ENCODE results near the gene TANC1.
A peak's percentile ranks its signal among the peaks of the same experiment; 100 is the strongest.

Gene TANC1

GRCh38 chr2:159051133-159051532, 82.7 kb downstream of the TANC1 start:
- Histone ChIP-seq H3K36me3 (ENCODE audit: control insufficient read depth, low read depth, low read length) (no peaks in the 10 kb centered on the region), H3K4me1 (ENCODE audit: control insufficient read depth, low read depth, low read length) (no peaks in the 10 kb centered on the region), H3K9me3 (ENCODE audit: control insufficient read depth, low read depth, low read length) (no peaks in the 10 kb centered on the region), H3K27ac (ENCODE audit: low read length) (no peak overlapping the region), H3K27me3 (ENCODE audit: control insufficient read depth, insufficient read depth, low read length) (no peaks in the 10 kb centered on the region), H3K9ac (ENCODE audit: low read length) (no peak overlapping the region), H3K4me3 (ENCODE audit: low read length) (no peak overlapping the region)

- Histone ChIP-seq H3K4me3 (ENCODE audit: low read length) (no peak overlapping the region), H3K9ac (ENCODE audit: low read length) (no peak overlapping the region), H3K9me3 (ENCODE audit: control insufficient read depth, low read depth, low read length) (no peaks in the 10 kb centered on the region), H3K36me3 (ENCODE audit: control insufficient read depth, low read depth, low read length) (no peaks in the 10 kb centered on the region), H3K27me3 (ENCODE audit: control insufficient read depth, insufficient read depth, low read length) (no peaks in the 10 kb centered on the region), H3K27ac (ENCODE audit: low read length) (no peak overlapping the region), H3K4me1 (ENCODE audit: control insufficient read depth, low read depth, low read length) (no peaks in the 10 kb centered on the region)
These were observed 83.2 kb downstream of the TANC1 start for GRCh38 chr2:159051661-159052060.

- Histone ChIP-seq H3K36me3 (ENCODE audit: control insufficient read depth, low read depth, low read length) (no peaks in the 10 kb centered on the region), H3K4me1 (ENCODE audit: control insufficient read depth, low read depth, low read length) (no peaks in the 10 kb centered on the region), H3K27me3 (ENCODE audit: control insufficient read depth, insufficient read depth, low read length) (no peaks in the 10 kb centered on the region), H3K9ac (ENCODE audit: low read length) (no peak overlapping the region), H3K4me3 (ENCODE audit: low read length) (no peak overlapping the region), H3K27ac (ENCODE audit: low read length) (no peak overlapping the region), H3K9me3 (ENCODE audit: control insufficient read depth, low read depth, low read length) (no peaks in the 10 kb centered on the region)
These were observed 83.7 kb downstream of the TANC1 start for GRCh38 chr2:159052157-159052601.

- Histone ChIP-seq H3K4me3 (ENCODE audit: low read length) (no peak overlapping the region), H3K27ac (ENCODE audit: low read length) (no peak overlapping the region), H3K9me3 (ENCODE audit: control insufficient read depth, low read depth, low read length) (no peaks in the 10 kb centered on the region), H3K9ac (ENCODE audit: low read length) (no peak overlapping the region), H3K27me3 (ENCODE audit: control insufficient read depth, insufficient read depth, low read length) (no peaks in the 10 kb centered on the region), H3K36me3 (ENCODE audit: control insufficient read depth, low read depth, low read length) (no peaks in the 10 kb centered on the region), H3K4me1 (ENCODE audit: control insufficient read depth, low read depth, low read length) (no peaks in the 10 kb centered on the region)
These were observed 85.0 kb downstream of the TANC1 start for GRCh38 chr2:159053161-159054031.

DNA sequence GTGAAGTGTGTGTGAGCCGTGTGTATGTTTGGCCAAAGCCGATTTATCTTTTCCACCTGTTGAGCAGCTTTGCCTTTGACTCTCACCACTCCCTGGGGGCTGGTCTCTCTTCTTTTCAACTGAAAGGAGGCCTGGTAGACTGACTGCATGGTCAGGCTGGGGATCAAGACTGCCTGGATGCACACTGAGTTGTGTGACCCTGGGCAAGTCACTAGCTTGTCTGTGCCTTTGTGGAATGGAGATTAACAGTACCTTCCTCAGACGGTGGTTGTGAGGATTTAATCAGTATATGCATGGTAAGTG, 85.5 kb downstream of the TANC1 start:
- H3K27me3 ChIP-seq (ENCODE audit: control insufficient read depth, insufficient read depth, low read length): no peaks in the 10 kb centered on the region
- no peak overlapping the region for H3K4me3 ChIP-seq (ENCODE audit: low read length)
- H3K27ac ChIP-seq (ENCODE audit: low read length): no peak overlapping the region
- H3K36me3 ChIP-seq (ENCODE audit: control insufficient read depth, low read depth, low read length): no peaks in the 10 kb centered on the region
- no peaks in the 10 kb centered on the region for H3K9me3 ChIP-seq (ENCODE audit: control insufficient read depth, low read depth, low read length)
- H3K4me1 ChIP-seq (ENCODE audit: control insufficient read depth, low read depth, low read length): no peaks in the 10 kb centered on the region
- H3K9ac ChIP-seq (ENCODE audit: low read length): no peak overlapping the region

GRCh38 chr2:159054985-159055384, 86.5 kb downstream of the TANC1 start:
- no peaks in the 10 kb centered on the region for H3K36me3 ChIP-seq (ENCODE audit: control insufficient read depth, low read depth, low read length)
- H3K4me1 ChIP-seq (ENCODE audit: control insufficient read depth, low read depth, low read length): no peaks in the 10 kb centered on the region
- H3K27me3 ChIP-seq (ENCODE audit: control insufficient read depth, insufficient read depth, low read length): no peaks in the 10 kb centered on the region
- no peak overlapping the region for H3K9ac ChIP-seq (ENCODE audit: low read length)
- no peak overlapping the region for H3K4me3 ChIP-seq (ENCODE audit: low read length)
- no peaks in the 10 kb centered on the region for H3K9me3 ChIP-seq (ENCODE audit: control insufficient read depth, low read depth, low read length)
- no peak overlapping the region for H3K27ac ChIP-seq (ENCODE audit: low read length)

DNA sequence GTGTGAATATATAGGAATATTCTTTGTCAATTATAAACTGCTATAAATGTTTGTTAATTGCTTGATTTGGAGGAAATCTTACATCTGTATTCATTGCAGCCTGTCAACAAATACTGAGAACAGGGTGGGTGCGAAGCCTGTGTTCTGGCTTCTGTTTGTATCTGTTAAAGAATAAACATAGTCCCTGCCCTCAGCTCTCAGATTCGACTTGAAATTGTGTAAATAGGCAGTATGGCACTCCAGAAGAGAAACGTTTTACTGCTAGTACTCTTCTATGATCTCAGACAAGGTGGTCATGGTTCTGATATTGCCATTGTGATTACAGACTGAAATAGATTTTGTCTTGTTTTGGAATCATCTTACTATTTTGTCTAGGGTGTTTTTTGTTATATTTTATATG, 92.1 kb downstream of the TANC1 start:
- Histone ChIP-seq H3K9ac (ENCODE audit: low read length) (no peak overlapping the region), H3K4me1 (ENCODE audit: control insufficient read depth, low read depth, low read length) (peaks cover 21% of the 10 kb centered on the region), H3K9me3 (ENCODE audit: control insufficient read depth, low read depth, low read length) (no peaks in the 10 kb centered on the region), H3K27ac (ENCODE audit: low read length) (no peak overlapping the region), H3K4me3 (ENCODE audit: low read length) (no peak overlapping the region), H3K27me3 (ENCODE audit: control insufficient read depth, insufficient read depth, low read length) (no peaks in the 10 kb centered on the region), H3K36me3 (ENCODE audit: control insufficient read depth, low read depth, low read length) (no peaks in the 10 kb centered on the region)

DNA sequence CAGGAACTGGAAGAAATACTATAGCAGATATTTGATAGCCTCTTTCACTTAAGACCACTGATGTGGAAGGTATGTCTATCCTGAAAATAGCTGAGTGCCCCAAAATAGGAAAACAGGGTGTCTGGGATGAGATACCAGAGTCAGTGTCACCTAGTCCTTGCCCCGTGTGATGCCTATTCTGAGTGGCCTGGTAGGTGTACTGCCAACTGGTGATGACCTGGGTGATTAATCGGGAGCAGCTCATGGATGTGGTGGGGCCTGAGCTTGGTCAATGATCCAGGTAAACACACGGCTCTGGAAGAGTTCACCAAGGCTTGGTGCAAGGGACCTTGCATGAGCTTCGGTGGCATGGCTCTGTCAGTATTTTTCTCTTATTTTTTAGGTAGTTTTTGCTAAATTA, 95.2 kb downstream of the TANC1 start:
- H3K9ac ChIP-seq (ENCODE audit: low read length): no peak overlapping the region
- no peaks in the 10 kb centered on the region for H3K36me3 ChIP-seq (ENCODE audit: control insufficient read depth, low read depth, low read length)
- H3K27ac ChIP-seq (ENCODE audit: low read length): no peak overlapping the region
- no peak overlapping the region for H3K4me3 ChIP-seq (ENCODE audit: low read length)
- H3K4me1 ChIP-seq (ENCODE audit: control insufficient read depth, low read depth, low read length): peaks cover 23% of the 10 kb centered on the region
- H3K27me3 ChIP-seq (ENCODE audit: control insufficient read depth, insufficient read depth, low read length): no peaks in the 10 kb centered on the region
- H3K9me3 ChIP-seq (ENCODE audit: control insufficient read depth, low read depth, low read length): no peaks in the 10 kb centered on the region

DNA sequence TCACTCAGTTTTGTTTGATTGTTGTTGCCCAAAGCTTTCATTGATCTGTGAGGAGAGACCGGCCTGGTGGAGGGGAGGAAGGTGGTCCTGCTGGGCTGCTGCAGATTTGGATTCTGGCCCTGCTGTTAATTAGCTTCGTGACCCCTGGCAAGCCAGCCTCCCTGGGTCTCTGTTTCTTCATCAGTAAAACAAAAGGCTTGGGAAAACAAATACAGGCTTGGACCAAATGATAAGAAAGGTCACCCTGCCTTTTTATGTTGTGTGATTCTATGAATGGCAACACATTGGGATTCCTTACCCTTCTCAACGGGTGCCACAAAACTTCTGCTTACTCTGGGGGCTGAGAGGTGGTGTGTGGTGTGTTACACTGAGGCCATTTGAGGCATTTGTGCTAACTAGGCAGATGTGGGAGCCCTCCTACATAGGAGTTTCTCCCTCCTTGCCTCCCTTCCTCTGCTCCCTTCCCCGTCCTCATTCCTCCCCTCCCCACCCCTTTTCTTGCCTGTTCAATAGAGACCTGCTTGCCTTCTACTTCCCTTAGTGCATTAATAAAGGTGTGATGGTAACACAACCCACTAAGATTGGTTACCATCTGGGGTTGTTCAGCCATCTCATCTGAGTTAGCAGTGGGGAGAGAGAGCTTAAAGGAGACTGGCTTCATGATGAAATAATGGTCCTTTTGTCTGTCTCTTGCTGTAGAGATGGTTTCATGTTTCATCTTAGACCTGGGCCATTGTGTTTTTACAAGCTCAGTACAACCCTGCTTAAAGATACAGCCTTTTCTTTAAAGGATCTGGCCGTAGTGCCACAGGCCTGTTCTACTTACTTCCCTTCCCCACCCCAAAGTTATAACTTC, 96.2 kb downstream of the TANC1 start:
- no peaks in the 10 kb centered on the region for H3K9me3 ChIP-seq (ENCODE audit: control insufficient read depth, low read depth, low read length)
- no peak overlapping the region for H3K27ac ChIP-seq (ENCODE audit: low read length)
- H3K4me3 ChIP-seq (ENCODE audit: low read length): peak overlapping the region; percentile 16
- peaks cover 23% of the 10 kb centered on the region for H3K4me1 ChIP-seq (ENCODE audit: control insufficient read depth, low read depth, low read length)
- peak overlapping the region; percentile 5 for H3K9ac ChIP-seq (ENCODE audit: low read length)
- H3K27me3 ChIP-seq (ENCODE audit: control insufficient read depth, insufficient read depth, low read length): no peaks in the 10 kb centered on the region
- no peaks in the 10 kb centered on the region for H3K36me3 ChIP-seq (ENCODE audit: control insufficient read depth, low read depth, low read length)

DNA sequence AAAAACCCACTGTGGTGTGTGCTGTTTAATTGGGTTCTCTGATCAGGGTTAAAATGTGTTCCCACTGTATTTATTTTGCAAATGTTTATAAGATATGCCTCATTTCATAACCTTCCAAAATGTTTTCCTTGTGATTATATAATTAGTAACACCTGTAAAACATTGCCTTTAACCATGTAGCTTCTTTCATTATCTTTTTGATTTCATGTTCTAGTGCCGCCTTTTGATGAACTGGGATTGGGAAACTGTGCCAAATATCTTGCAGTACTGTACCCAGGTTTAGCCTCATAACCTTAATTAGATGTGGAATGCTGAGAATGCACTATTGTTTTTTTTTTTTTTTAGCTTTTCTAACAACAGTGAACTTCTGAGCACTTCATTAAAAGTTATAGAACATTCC, 96.9 kb downstream of the TANC1 start:
- no peaks in the 10 kb centered on the region for H3K27me3 ChIP-seq (ENCODE audit: control insufficient read depth, insufficient read depth, low read length)
- H3K9me3 ChIP-seq (ENCODE audit: control insufficient read depth, low read depth, low read length): no peaks in the 10 kb centered on the region
- no peak overlapping the region for H3K27ac ChIP-seq (ENCODE audit: low read length)
- no peak overlapping the region for H3K4me3 ChIP-seq (ENCODE audit: low read length)
- H3K36me3 ChIP-seq (ENCODE audit: control insufficient read depth, low read depth, low read length): no peaks in the 10 kb centered on the region
- peak overlapping the region; percentile 5 for H3K9ac ChIP-seq (ENCODE audit: low read length)
- peaks cover 23% of the 10 kb centered on the region for H3K4me1 ChIP-seq (ENCODE audit: control insufficient read depth, low read depth, low read length)

- Histone ChIP-seq H3K9me3 (ENCODE audit: control insufficient read depth, low read depth, low read length) (no peaks in the 10 kb centered on the region), H3K36me3 (ENCODE audit: control insufficient read depth, low read depth, low read length) (no peaks in the 10 kb centered on the region), H3K4me3 (ENCODE audit: low read length) (no peak overlapping the region), H3K4me1 (ENCODE audit: control insufficient read depth, low read depth, low read length) (peaks cover 23% of the 10 kb centered on the region), H3K27ac (ENCODE audit: low read length) (no peak overlapping the region), H3K27me3 (ENCODE audit: control insufficient read depth, insufficient read depth, low read length) (no peaks in the 10 kb centered on the region), H3K9ac (ENCODE audit: low read length) (peak overlapping the region; percentile 5)
These were observed 97.5 kb downstream of the TANC1 start for GRCh38 chr2:159065891-159066290.

Measured in iPS-18a (cell line).